ENCODE data around the gene HMBS.
A peak's percentile ranks its signal among the peaks of the same experiment; 100 is the strongest.

DNA sequence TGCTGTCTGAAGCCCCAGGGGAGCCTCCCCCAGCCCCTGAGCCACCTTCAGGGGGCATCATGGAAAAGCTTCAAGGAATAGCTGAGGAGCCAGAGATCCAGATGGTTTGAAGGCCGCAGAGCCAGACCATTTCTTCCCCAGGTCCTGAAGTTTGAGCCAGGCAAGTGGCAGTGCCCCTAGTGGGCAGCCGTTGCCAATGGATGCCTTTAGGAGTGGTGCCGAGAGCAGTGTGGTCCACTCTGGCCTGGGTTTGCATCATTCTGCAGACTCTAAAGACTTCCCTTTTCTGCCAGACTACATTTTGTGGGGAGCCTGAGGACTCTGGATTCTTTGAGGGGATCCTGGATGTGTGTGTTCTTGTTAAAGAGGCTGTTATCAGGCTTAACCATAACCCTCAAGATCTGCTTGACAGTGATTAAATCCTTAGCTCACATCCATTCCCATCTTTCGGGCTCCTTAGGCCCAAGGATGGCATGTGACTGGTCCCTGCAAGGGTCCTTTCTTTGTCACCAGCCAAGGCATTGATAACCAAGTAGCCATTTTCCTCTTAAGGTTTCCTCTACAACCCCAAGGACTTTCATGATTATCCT is 49.8 kb downstream of the HMBS start:
- TF ChIP-seq CTCF (IDR thresholded peaks at IDR 0.05), result peak in 3 of 4 donors; percentile 41 to 49 (median 41)
- TF ChIP-seq POLR2A (IDR thresholded peaks at IDR 0.05), result no peak
